GM21528 (cell line): ENCODE results near the gene LRRC2.
"Not testable (repeated sequence)": the region's sequence is repeated elsewhere in the genome, so short reads cannot be mapped to it uniquely, and the experiment has no call there.

ENCODE experiments used
- ATAC-seq: cut with Tn5 transposase; IDR thresholded peaks from one replicate; pipeline ENCODE4 v1.9.1; 2021; ENCODE audit warnings: mild to moderate bottlenecking, moderate library complexity; ENCODE audit not compliant: unreplicated experiment, low FRiP score

The LRRC2 gene

GRCh38 chr3:46558184-46559043 lies 7.7 kb downstream of the LRRC2 start:
- peak; percentile 87 for ATAC-seq

GRCh38 chr3:46557814-46558183 lies 8.3 kb downstream of the LRRC2 start:
- no peak for ATAC-seq

- ATAC-seq, result no peak
Observed at GRCh38 chr3:46553154-46553553, 12.9 kb downstream of the LRRC2 start.

GRCh38 chr3:46552538-46552937 lies 13.6 kb downstream of the LRRC2 start:
- no peak for ATAC-seq

- ATAC-seq, result no peak
Observed at GRCh38 chr3:46551615-46552014, 14.5 kb downstream of the LRRC2 start.

GRCh38 chr3:46549989-46550388 lies 16.1 kb downstream of the LRRC2 start:
- no peak for ATAC-seq

GRCh38 chr3:46549408-46549904 lies 16.6 kb downstream of the LRRC2 start:
- ATAC-seq, result no peak

GRCh38 chr3:46548611-46549010 lies 17.5 kb downstream of the LRRC2 start:
- not testable (repeated sequence) for ATAC-seq

GRCh38 chr3:46546896-46547440 lies 19.1 kb downstream of the LRRC2 start:
- ATAC-seq, result no peak

- ATAC-seq, result no peak
Observed at GRCh38 chr3:46545818-46546630, 20.1 kb downstream of the LRRC2 start.

- no peak for ATAC-seq
Observed at GRCh38 chr3:46544771-46545503, 21.2 kb downstream of the LRRC2 start.

GRCh38 chr3:46542801-46543201 lies 23.3 kb downstream of the LRRC2 start:
- ATAC-seq, result no peak

GRCh38 chr3:46542344-46542743 lies 23.8 kb downstream of the LRRC2 start:
- no peak for ATAC-seq

- ATAC-seq, result no peak
Observed at GRCh38 chr3:46541835-46542234, 24.3 kb downstream of the LRRC2 start.

GRCh38 chr3:46540550-46540949 lies 25.6 kb downstream of the LRRC2 start:
- no peak for ATAC-seq

GRCh38 chr3:46539443-46540005 lies 26.6 kb downstream of the LRRC2 start:
- ATAC-seq, result no peak

- ATAC-seq, result peak; percentile 77
Observed at GRCh38 chr3:46538803-46539442, 27.2 kb downstream of the LRRC2 start.

GRCh38 chr3:46538425-46538802 lies 27.7 kb downstream of the LRRC2 start:
- peak; percentile 5 for ATAC-seq

- ATAC-seq, result no peak
Observed at GRCh38 chr3:46537779-46538178, 28.3 kb downstream of the LRRC2 start.

GRCh38 chr3:46537316-46537715 lies 28.8 kb downstream of the LRRC2 start:
- ATAC-seq, result no peak
